ENCODE data around the gene PTGES3.

DNA sequence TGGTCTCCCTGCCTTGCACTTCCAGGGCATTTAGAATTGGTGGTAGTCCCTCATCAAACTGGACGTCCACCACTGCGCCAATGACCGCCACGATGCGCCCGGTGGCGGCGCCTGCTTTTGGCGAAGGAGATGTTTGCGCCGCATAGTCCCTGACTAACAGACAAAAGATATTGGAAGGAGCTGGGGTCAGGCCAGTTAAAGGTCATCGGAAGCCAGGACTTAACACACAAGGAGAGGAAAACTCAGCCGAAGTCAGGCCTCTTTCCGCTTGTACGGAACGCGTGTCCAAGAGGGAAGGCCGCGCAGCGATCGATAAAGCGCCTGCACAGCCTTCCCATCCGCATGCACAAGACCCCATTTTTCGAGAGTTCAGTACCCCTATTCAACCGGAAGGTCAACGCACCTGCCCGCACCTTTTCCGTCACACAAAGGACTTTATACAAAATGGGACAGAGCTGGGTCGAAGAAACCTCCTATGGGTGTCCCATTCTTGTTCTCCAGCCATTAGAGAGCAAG lies 42.8 kb downstream of the PTGES3 start:
- TF ChIP-seq POLR2A (IDR thresholded peaks at IDR 0.05) (no peak), POLR2AphosphoS5 (IDR thresholded peaks at IDR 0.05) (no peak), EP300 (IDR thresholded peaks at IDR 0.05) (no peak)
- TF ChIP-seq, protein P1, sequence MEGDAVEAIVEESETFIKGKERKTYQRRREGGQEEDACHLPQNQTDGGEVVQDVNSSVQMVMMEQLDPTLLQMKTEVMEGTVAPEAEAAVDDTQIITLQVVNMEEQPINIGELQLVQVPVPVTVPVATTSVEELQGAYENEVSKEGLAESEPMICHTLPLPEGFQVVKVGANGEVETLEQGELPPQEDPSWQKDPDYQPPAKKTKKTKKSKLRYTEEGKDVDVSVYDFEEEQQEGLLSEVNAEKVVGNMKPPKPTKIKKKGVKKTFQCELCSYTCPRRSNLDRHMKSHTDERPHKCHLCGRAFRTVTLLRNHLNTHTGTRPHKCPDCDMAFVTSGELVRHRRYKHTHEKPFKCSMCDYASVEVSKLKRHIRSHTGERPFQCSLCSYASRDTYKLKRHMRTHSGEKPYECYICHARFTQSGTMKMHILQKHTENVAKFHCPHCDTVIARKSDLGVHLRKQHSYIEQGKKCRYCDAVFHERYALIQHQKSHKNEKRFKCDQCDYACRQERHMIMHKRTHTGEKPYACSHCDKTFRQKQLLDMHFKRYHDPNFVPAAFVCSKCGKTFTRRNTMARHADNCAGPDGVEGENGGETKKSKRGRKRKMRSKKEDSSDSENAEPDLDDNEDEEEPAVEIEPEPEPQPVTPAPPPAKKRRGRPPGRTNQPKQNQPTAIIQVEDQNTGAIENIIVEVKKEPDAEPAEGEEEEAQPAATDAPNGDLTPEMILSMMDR (IDR thresholded peaks at IDR 0.05) = no peak
